Activated T-helper 1 cell treated with anti-CD3 and anti-CD28 coated beads, Interleukin-12 subunit alpha, Interleukin-12 subunit beta, Interleukin-2, Interleukin-4 antibody, amounts not matched to agents 30 ng/mL and 10 ng/mL and 1 ng/mL, durations not matched to agents 14 hours and 24 hours and 36 hours (primary cell): ENCODE data around the gene ADGRA3. TPM values are rescaled to one million over a fixed set of nuclear protein-coding genes. Genes with fewer than 3 reads are reported as not detected.
"Not testable (repeated sequence)": the region's sequence is repeated elsewhere in the genome, so short reads cannot be mapped to it uniquely, and the experiment has no call there.

Experiments
- DNase-seq: peaks from one replicate; pipeline ENCODE4 v3.0.0; 2021; ENCODE audit warnings: low spot score
- H3K27ac Mint-ChIP-seq: one replicate; pipeline ENCODE4 v1.8.0; 2021; ENCODE audit warnings: mild to moderate bottlenecking, mixed read lengths
- H3K27me3 Mint-ChIP-seq: one replicate; pipeline ENCODE4 v1.8.0; 2022; ENCODE audit warnings: mild to moderate bottlenecking, moderate library complexity, mixed read lengths; ENCODE audit not compliant: insufficient read depth
- H3K36me3 Mint-ChIP-seq: one replicate; pipeline ENCODE4 v1.8.0; 2021; ENCODE audit warnings: low read depth, mixed read lengths
- H3K4me1 Mint-ChIP-seq: one replicate; pipeline ENCODE4 v1.8.0; 2021; ENCODE audit warnings: low read depth, mixed read lengths
- H3K4me3 Mint-ChIP-seq: one replicate; pipeline ENCODE4 v1.8.0; 2021; ENCODE audit warnings: mild to moderate bottlenecking, moderate library complexity, mixed read lengths
- H3K9me3 Mint-ChIP-seq: one replicate; pipeline ENCODE4 v1.8.0; 2021; ENCODE audit warnings: mixed read lengths
- intact Hi-C: fragments of 100-400 bp; cut with micrococcal nuclease; formaldehyde crosslinking; loops from one replicate; pipeline ENCODE4 v1.15.1; 2024
- total RNA-seq: library from RNA; stranded (reverse); gene quantifications from 2 replicates; pipeline ENCODE4 v1.2.3, GENCODE V29; 2022

The ADGRA3 gene
- total RNA-seq, 1 donor from 2014 or later, result 19.2 TPM

GRCh38 chr4:22410645-22411247 is 105.1 kb downstream of the ADGRA3 start:
- H3K27me3 Mint-ChIP-seq, result no peaks in the 10 kb centered on the region
- H3K9me3 Mint-ChIP-seq, result no peaks in the 10 kb centered on the region
- H3K4me3 Mint-ChIP-seq, result no peak overlapping the region
- H3K36me3 Mint-ChIP-seq, result peaks cover 2% of the 10 kb centered on the region
- intact Hi-C loops, result loop anchor here (1.0 to 10.0 kb wide), 5 partner anchors 25 to 280 kb away; partner anchors contain the start of gene ADGRA3
- no peak overlapping the region for H3K27ac Mint-ChIP-seq
- no peak for DNase-seq
- no peaks in the 10 kb centered on the region for H3K4me1 Mint-ChIP-seq

GRCh38 chr4:22408474-22408873 is 107.4 kb downstream of the ADGRA3 start:
- Mint-ChIP-seq H3K4me3 (no peak overlapping the region), H3K9me3 (no peaks in the 10 kb centered on the region), H3K27me3 (no peaks in the 10 kb centered on the region), H3K36me3 (peaks cover 2% of the 10 kb centered on the region), H3K27ac (no peak overlapping the region), H3K4me1 (no peaks in the 10 kb centered on the region)
- intact Hi-C loops, result no loop called here
- no peak for DNase-seq

GRCh38 chr4:22407361-22407760 is 108.5 kb downstream of the ADGRA3 start:
- Mint-ChIP-seq H3K27me3 (no peaks in the 10 kb centered on the region), H3K27ac (no peak overlapping the region), H3K9me3 (no peaks in the 10 kb centered on the region), H3K4me3 (no peak overlapping the region), H3K36me3 (peaks cover 4% of the 10 kb centered on the region), H3K4me1 (no peaks in the 10 kb centered on the region)
- intact Hi-C loops, result no loop called here
- DNase-seq, result no peak

- peaks cover 5% of the 10 kb centered on the region for H3K4me1 Mint-ChIP-seq
- H3K4me3 Mint-ChIP-seq, result no peak overlapping the region
- no peaks in the 10 kb centered on the region for H3K27me3 Mint-ChIP-seq
- peaks cover 7% of the 10 kb centered on the region for H3K36me3 Mint-ChIP-seq
- intact Hi-C loops, result no loop called here
- no peak for DNase-seq
- peaks cover 4% of the 10 kb centered on the region for H3K9me3 Mint-ChIP-seq
- no peak overlapping the region for H3K27ac Mint-ChIP-seq
Observed at GRCh38 chr4:22398671-22399070, 117.2 kb downstream of the ADGRA3 start.

GRCh38 chr4:22391551-22391950 is 124.3 kb downstream of the ADGRA3 start:
- intact Hi-C loops, result no loop called here
- H3K4me3 Mint-ChIP-seq, result no peak overlapping the region
- no peak for DNase-seq
- no peaks in the 10 kb centered on the region for H3K27me3 Mint-ChIP-seq
- H3K27ac Mint-ChIP-seq, result no peak overlapping the region
- no peaks in the 10 kb centered on the region for H3K4me1 Mint-ChIP-seq
- no peaks in the 10 kb centered on the region for H3K36me3 Mint-ChIP-seq
- no peaks in the 10 kb centered on the region for H3K9me3 Mint-ChIP-seq

GRCh38 chr4:22389240-22389870 is 126.5 kb downstream of the ADGRA3 start:
- Mint-ChIP-seq H3K27ac (no peak overlapping the region), H3K36me3 (no peaks in the 10 kb centered on the region), H3K4me1 (peaks cover 13% of the 10 kb centered on the region), H3K4me3 (no peak overlapping the region), H3K27me3 (no peaks in the 10 kb centered on the region), H3K9me3 (no peaks in the 10 kb centered on the region)
- intact Hi-C loops, result loop anchor here (1.0 to 5.0 kb wide), 4 partner anchors 152 to 600 kb away; no protein-coding TSS in a partner anchor
- peak; percentile 20 for DNase-seq

GRCh38 chr4:22385611-22386011 is 130.3 kb downstream of the ADGRA3 start:
- no peak for DNase-seq
- intact Hi-C loops, result loop anchor here (1.0 to 5.0 kb wide), 2 partner anchors 116 to 498 kb away; no protein-coding TSS in a partner anchor

GRCh38 chr4:22384154-22384553 is 131.7 kb downstream of the ADGRA3 start:
- Mint-ChIP-seq H3K4me1 (peaks cover 13% of the 10 kb centered on the region), H3K9me3 (no peaks in the 10 kb centered on the region), H3K36me3 (peaks cover 2% of the 10 kb centered on the region), H3K27ac (no peak overlapping the region), H3K4me3 (no peak overlapping the region), H3K27me3 (no peaks in the 10 kb centered on the region)
- no peak for DNase-seq
- intact Hi-C loops, result no loop called here

More at GRCh38 chr4:22385611-22386011, 130.3 kb downstream of the ADGRA3 start:
- Mint-ChIP-seq H3K27me3 (no peaks in the 10 kb centered on the region), H3K4me1 (peaks cover 13% of the 10 kb centered on the region), H3K36me3 (peaks cover 2% of the 10 kb centered on the region), H3K9me3 (no peaks in the 10 kb centered on the region), H3K27ac (no peak overlapping the region), H3K4me3 (no peak overlapping the region)

GRCh38 chr4:22382216-22382615 is 133.7 kb downstream of the ADGRA3 start:
- H3K4me1 Mint-ChIP-seq, result peaks cover 13% of the 10 kb centered on the region
- H3K27ac Mint-ChIP-seq, H3K36me3 Mint-ChIP-seq, intact Hi-C loops, H3K27me3 Mint-ChIP-seq, H3K4me3 Mint-ChIP-seq, H3K9me3 Mint-ChIP-seq, DNase-seq: not testable (repeated sequence)

GRCh38 chr4:22372986-22373385 is 142.9 kb downstream of the ADGRA3 start:
- DNase-seq, result no peak
- Mint-ChIP-seq H3K36me3 (no peaks in the 10 kb centered on the region), H3K4me3 (no peak overlapping the region), H3K9me3 (no peaks in the 10 kb centered on the region), H3K27ac (no peak overlapping the region), H3K4me1 (no peaks in the 10 kb centered on the region), H3K27me3 (no peaks in the 10 kb centered on the region)
- intact Hi-C loops, result no loop called here

GRCh38 chr4:22369901-22370562 is 145.8 kb downstream of the ADGRA3 start:
- H3K36me3 Mint-ChIP-seq, result no peaks in the 10 kb centered on the region
- no peaks in the 10 kb centered on the region for H3K27me3 Mint-ChIP-seq
- no peak for DNase-seq
- H3K4me1 Mint-ChIP-seq, result no peaks in the 10 kb centered on the region
- intact Hi-C loops, result no loop called here
- H3K27ac Mint-ChIP-seq, result no peak overlapping the region
- no peaks in the 10 kb centered on the region for H3K9me3 Mint-ChIP-seq
- H3K4me3 Mint-ChIP-seq, result no peak overlapping the region

- no peaks in the 10 kb centered on the region for H3K9me3 Mint-ChIP-seq
- no peak overlapping the region for H3K27ac Mint-ChIP-seq
- no peaks in the 10 kb centered on the region for H3K4me1 Mint-ChIP-seq
- no peak for DNase-seq
- intact Hi-C loops, result no loop called here
- H3K27me3 Mint-ChIP-seq, result peaks cover 3% of the 10 kb centered on the region
- H3K4me3 Mint-ChIP-seq, result no peak overlapping the region
- H3K36me3 Mint-ChIP-seq, result no peaks in the 10 kb centered on the region
Observed at GRCh38 chr4:22363787-22364186, 152.1 kb downstream of the ADGRA3 start.

GRCh38 chr4:22363036-22363435 is 152.8 kb downstream of the ADGRA3 start:
- no peaks in the 10 kb centered on the region for H3K4me1 Mint-ChIP-seq
- intact Hi-C loops, result no loop called here
- H3K27me3 Mint-ChIP-seq, result peaks cover 3% of the 10 kb centered on the region
- no peaks in the 10 kb centered on the region for H3K36me3 Mint-ChIP-seq
- H3K27ac Mint-ChIP-seq, result no peak overlapping the region
- DNase-seq, result no peak
- H3K4me3 Mint-ChIP-seq, result no peak overlapping the region
- H3K9me3 Mint-ChIP-seq, result no peaks in the 10 kb centered on the region
